IMR-90 (cell line): Measurements from ENCODE around the gene ITGA2. TPM values are rescaled to one million over a fixed set of nuclear protein-coding genes. Genes with fewer than 3 reads are reported as not detected.
A peak's percentile ranks its signal among the peaks of the same experiment; 100 is the strongest.

Experiments used
- ATAC-seq: fragments of 200-7000 bp; cut with Tn5 transposase; 2 replicates; pipeline ENCODE4 v1.9.1; 2020; ENCODE audit warnings: low read depth, mild to moderate bottlenecking, moderate library complexity
- BruUV-seq: library from RNA; stranded (reverse); fragments of 400-500 nt; replicated peaks from 2 replicates; lab custom pipeline; 2021; lab: Mats Ljungman, UMichigan
- CTCF ChIA-PET: fragments of 300-600 bp; formaldehyde crosslinking; extraction: SDS; loops from one replicate; lab custom pipeline; 2021; ENCODE audit warnings: antibody characterized with exemption; lab: Yijun Ruan, JAX
- POLR2A ChIA-PET: fragments of 300-600 bp; sonication (Branson Sonifier 250); formaldehyde crosslinking; loops from one replicate; lab custom pipeline; 2022; ENCODE audit warnings: antibody characterized with exemption; ENCODE audit not compliant: unreplicated experiment; lab: Charles Lee
- DNase-seq: peaks from one replicate; pipeline ENCODE4 v3.0.0; 2013
- H2AFZ ChIP-seq: replicated peaks from 2 replicates; pipeline ENCODE3; 2013; ENCODE audit warnings: low read length, mild to moderate bottlenecking; ENCODE audit not compliant: poor library complexity
- H2AK5ac ChIP-seq: 2 replicates; pipeline ENCODE4 v1.6.1; 2013; ENCODE audit warnings: low read depth, low read length, inconsistent platforms
- H2AK9ac ChIP-seq: replicated peaks from 2 replicates; pipeline ENCODE3; 2013; ENCODE audit warnings: mild to moderate bottlenecking, low read depth, low read length, moderate library complexity; ENCODE audit not compliant: poor library complexity
- H2BK120ac ChIP-seq: 2 replicates; pipeline ENCODE4 v1.6.1; 2013; ENCODE audit warnings: low read depth, low read length, inconsistent platforms
- H2BK15ac ChIP-seq: 3 replicates; pipeline ENCODE4 v1.6.1; 2013; ENCODE audit warnings: low read depth, low read length, inconsistent platforms
- H2BK20ac ChIP-seq: 2 replicates; pipeline ENCODE4 v1.6.1; 2013; ENCODE audit warnings: low read depth, mild to moderate bottlenecking, inconsistent platforms, low read length, moderate library complexity
- H2BK5ac ChIP-seq: 2 replicates; pipeline ENCODE4 v1.6.1; 2013; ENCODE audit warnings: mild to moderate bottlenecking, low read depth, low read length, inconsistent platforms; ENCODE audit not compliant: poor library complexity, severe bottlenecking
- H3K14ac ChIP-seq: replicated peaks from 2 replicates; pipeline ENCODE4 v1.6.1; 2013; ENCODE audit warnings: low read depth, low read length, inconsistent platforms
- H3K18ac ChIP-seq: 2 replicates; pipeline ENCODE4 v1.6.1; 2013; ENCODE audit warnings: low read depth, low read length, control low read depth
- H3K23ac ChIP-seq: 2 replicates; pipeline ENCODE4 v1.6.1; 2013; ENCODE audit warnings: low read depth, low read length, inconsistent platforms
- H3K27ac ChIP-seq: 2 replicates; pipeline ENCODE4 v1.5.1; 2013; ENCODE audit warnings: mild to moderate bottlenecking, control low read depth, low read length; ENCODE audit not compliant: insufficient read depth
- H3K27me3 ChIP-seq: 2 replicates; pipeline ENCODE4 v1.6.1; 2013; ENCODE audit warnings: low read length; ENCODE audit not compliant: control insufficient read depth, insufficient read depth
- H3K36me3 ChIP-seq: 2 replicates; pipeline ENCODE4 v1.6.1; 2013; ENCODE audit warnings: low read length, mixed read lengths; ENCODE audit not compliant: control insufficient read depth, insufficient read depth
- H3K4ac ChIP-seq: 2 replicates; pipeline ENCODE4 v1.6.1; 2013; ENCODE audit warnings: low read depth, low read length, inconsistent platforms
- H3K4me1 ChIP-seq: 2 replicates; pipeline ENCODE4 v1.6.1; 2013; ENCODE audit warnings: low read length, mixed read lengths; ENCODE audit not compliant: control insufficient read depth, insufficient read depth
- H3K4me2 ChIP-seq: 2 replicates; pipeline ENCODE4 v1.6.1; 2013; ENCODE audit warnings: low read depth, mild to moderate bottlenecking, control low read depth, low read length, moderate library complexity
- H3K4me3 ChIP-seq: 2 replicates; pipeline ENCODE4 v1.5.1; 2013; ENCODE audit warnings: low read depth, mild to moderate bottlenecking, control low read depth, low read length, moderate library complexity; ENCODE audit not compliant: insufficient read depth
- H3K56ac ChIP-seq: 2 replicates; pipeline ENCODE4 v1.6.1; 2013; ENCODE audit warnings: low read length, inconsistent platforms; ENCODE audit not compliant: insufficient read depth; ENCODE audit errors: extremely low read depth
- H3K79me1 ChIP-seq, 2 experiments: 2 replicates each; pipeline ENCODE4 v1.6.1; 2013; ENCODE audit warnings: low read length in 2 of 2, inconsistent platforms in 1 of 2, low read depth in 1 of 2
- H3K9ac ChIP-seq: 2 replicates; pipeline ENCODE4 v1.6.1; 2013; ENCODE audit warnings: low read depth, low read length, control low read depth
- H3K9me1 ChIP-seq: 2 replicates; pipeline ENCODE4 v1.6.1; 2013; ENCODE audit warnings: low read length, inconsistent platforms; ENCODE audit not compliant: insufficient read depth
- H3K9me3 ChIP-seq: 2 replicates; pipeline ENCODE4 v1.6.1; 2013; ENCODE audit warnings: low read length; ENCODE audit not compliant: control insufficient read depth, insufficient read depth
- H4K20me1 ChIP-seq: 2 replicates; pipeline ENCODE4 v1.6.1; 2013; ENCODE audit warnings: low read length, inconsistent platforms; ENCODE audit not compliant: insufficient read depth
- H4K5ac ChIP-seq: 2 replicates; pipeline ENCODE4 v1.6.1; 2013; ENCODE audit warnings: mild to moderate bottlenecking, low read depth, low read length, control low read depth
- H4K8ac ChIP-seq, 2 experiments: 2 replicates each; pipeline ENCODE4 v1.6.1; 2013; ENCODE audit warnings: low read depth in 2 of 2, low read length in 2 of 2, control low read depth in 1 of 2, inconsistent platforms in 1 of 2
- H4K91ac ChIP-seq: 2 replicates; pipeline ENCODE4 v1.6.1; 2013; ENCODE audit warnings: low read depth, low read length, inconsistent platforms; ENCODE audit not compliant: insufficient read depth
- CEBPB ChIP-seq: IDR thresholded peaks from 2 replicates; pipeline ENCODE4 v1.6.1; 2012; ENCODE audit warnings: low read depth, low read length, improper control_type of control experiment
- CHD1 ChIP-seq: IDR thresholded peaks from 2 replicates; pipeline ENCODE4 v1.6.1; 2012; ENCODE audit warnings: low read depth, low read length, improper control_type of control experiment
- FOS ChIP-seq: fragments of 150-350 bp; IDR thresholded peaks from 2 replicates; pipeline ENCODE4 v1.6.1; 2016; ENCODE audit warnings: low read depth, low read length
- MAFK ChIP-seq: IDR thresholded peaks from 2 replicates; pipeline ENCODE4 v1.6.1; 2012; ENCODE audit warnings: low read depth, low read length, improper control_type of control experiment
- MAZ ChIP-seq: IDR thresholded peaks from 2 replicates; pipeline ENCODE4 v1.6.1; 2012; ENCODE audit warnings: low read depth, mild to moderate bottlenecking, low read length, improper control_type of control experiment, moderate library complexity, borderline replicate concordance
- MXI1 ChIP-seq: IDR thresholded peaks from 2 replicates; pipeline ENCODE4 v1.6.1; 2012; ENCODE audit warnings: low read depth, mild to moderate bottlenecking, low read length, moderate library complexity, borderline replicate concordance
- NFE2L2 ChIP-seq: fragments of 150-350 bp; IDR thresholded peaks from 2 replicates; pipeline ENCODE4 v1.6.1; 2016; ENCODE audit warnings: low read depth, mild to moderate bottlenecking, low read length
- POLR2A ChIP-seq: IDR thresholded peaks from 2 replicates; pipeline ENCODE4 v1.6.1; 2012; ENCODE audit warnings: mild to moderate bottlenecking, low read depth, low read length
- RAD21 ChIP-seq: IDR thresholded peaks from 2 replicates; pipeline ENCODE4 v1.6.1; 2012; ENCODE audit warnings: low read length, improper control_type of control experiment
- RCOR1 ChIP-seq: IDR thresholded peaks from 2 replicates; pipeline ENCODE4 v1.6.1; 2012; ENCODE audit warnings: mild to moderate bottlenecking, low read length, improper control_type of control experiment; ENCODE audit not compliant: insufficient replicate concordance
- RFX5 ChIP-seq: IDR thresholded peaks from 2 replicates; pipeline ENCODE4 v1.8.0; 2012; ENCODE audit warnings: low read depth, mild to moderate bottlenecking, low read length, moderate library complexity
- SMC3 ChIP-seq: fragments of 150-350 bp; IDR thresholded peaks from 2 replicates; pipeline ENCODE4 v1.6.1; 2016; ENCODE audit warnings: low read depth, mild to moderate bottlenecking, antibody characterized with exemption, low read length, moderate library complexity
- WGBS, 2 experiments: methylation state at CpG; one replicate each; pipeline versions ENCODE4 v1.1.5 to v1.1.7; 2013; ENCODE audit warnings: missing lambda C conversion rate in 2 of 2; ENCODE audit not compliant: insufficient read length in 1 of 2; ENCODE audit errors: extremely low coverage in 2 of 2; 5-methylcytosine and 5-hydroxymethylcytosine counted together
- dilution Hi-C: fragments of 300-500 bp; cut with HindIII; formaldehyde crosslinking; loops from one replicate; pipeline ENCODE4 v1.14.3; 2018; ENCODE audit warnings: low sequenced_read_pairs; ENCODE audit not compliant: unreplicated experiment
- in situ Hi-C: fragments of 300-500 bp; cut with MboI; formaldehyde crosslinking; loops from 3 replicates; pipeline ENCODE4 v1.14.3; 2019; ENCODE audit warnings: low sequenced_read_pairs, inconsistent platforms, mixed read lengths
- intact Hi-C: fragments of 100-400 bp; cut with micrococcal nuclease; formaldehyde crosslinking; loops from 2 replicates; pipeline ENCODE4 v1.10.0; 2022
- polyA plus RNA-seq, 3 experiments: library from polyadenylated mRNA; depleted of rRNA; stranded (reverse); fragments of >200 nt; gene quantifications; 2 replicates each; pipeline ENCODE4 v1.2.3, GENCODE V29; 2012; ENCODE audit warnings: low replicate concordance in 1 of 3
- total RNA-seq: library from RNA; depleted of rRNA; stranded (reverse); fragments of >200 nt; gene quantifications from 2 replicates; pipeline ENCODE4 v1.2.3, GENCODE V29; 2012
- TF ChIP-seq, protein P1 (sequence below): fragments of 150-350 bp; IDR thresholded peaks from 2 replicates; pipeline ENCODE4 v1.6.1; 2016; ENCODE audit warnings: low read depth, mild to moderate bottlenecking, low read length, moderate library complexity, borderline replicate concordance
- TF ChIP-seq, protein P2 (sequence below): fragments of 150-350 bp; IDR thresholded peaks from 2 replicates; pipeline ENCODE4 v1.6.1; 2017; ENCODE audit warnings: mild to moderate bottlenecking, antibody characterized with exemption, low read length, low read depth

The ITGA2 gene
- total and polyA plus RNA-seq, 2 of the 4 experiments (the other 2 are of a cell fraction): 23.3 to 93.4 TPM

DNA sequence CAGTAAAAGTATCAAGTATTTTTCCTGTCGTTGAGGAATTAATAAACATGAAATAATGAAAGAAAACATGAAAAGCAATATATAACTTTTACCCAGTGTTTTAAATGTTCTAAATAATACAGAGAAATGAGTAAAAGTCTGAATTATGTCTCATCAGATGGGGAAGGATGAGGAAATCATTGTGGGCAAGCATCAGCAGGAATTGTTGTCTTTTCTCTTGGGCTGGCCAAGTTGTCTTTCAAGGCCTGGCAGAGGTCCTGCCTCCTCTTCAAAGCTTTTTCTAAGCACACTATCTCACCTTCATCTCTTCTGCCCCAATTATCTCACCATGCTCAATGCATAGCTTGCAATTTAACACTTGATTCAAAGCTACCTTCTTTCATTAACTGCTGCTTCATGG, 78.5 kb downstream of the ITGA2 start:
- no peak overlapping the region for H3K18ac ChIP-seq
- ChIA-PET CTCF (no interaction called here), POLR2A (no interaction called here)
- no peak overlapping the region for H2AK5ac ChIP-seq
- H3K4ac ChIP-seq: no peak overlapping the region
- no peaks in the 10 kb centered on the region for H4K20me1 ChIP-seq
- BruUV-seq: no TSS peak
- H3K79me1 ChIP-seq: peaks cover under 1 to 23% of the 10 kb centered on the region in 2 experiments; a peak in 2 of 4 replicates
- no peak for ATAC-seq
- intact Hi-C loops: no loop called here
- H3K14ac ChIP-seq: no peak overlapping the region
- H2AFZ ChIP-seq: no peak overlapping the region
- H4K91ac ChIP-seq: no peak overlapping the region
- DNase-seq: peak; percentile 41
- no peak overlapping the region for H2BK120ac ChIP-seq
- H3K27me3 ChIP-seq: no peaks in the 10 kb centered on the region
- no peak overlapping the region for H2BK5ac ChIP-seq
- H3K27ac ChIP-seq: no peak overlapping the region
- H3K56ac ChIP-seq: no peak overlapping the region
- no peak overlapping the region for H4K5ac ChIP-seq
- dilution Hi-C loops: loop anchor here (25.0 kb wide), 1 partner anchor 105 kb away; no protein-coding TSS in a partner anchor
- H2BK20ac ChIP-seq: no peak overlapping the region
- in situ Hi-C loops: no loop called here
- WGBS, 2 experiments: no CpG with 5 or more reads among the region's 1 CpG
- H3K9ac ChIP-seq: no peak overlapping the region
- peaks cover 14% of the 10 kb centered on the region; the same call in 1 of the 2 replicates for H3K36me3 ChIP-seq
- no peak overlapping the region for H3K4me2 ChIP-seq
- no peak overlapping the region for H2BK15ac ChIP-seq
- H3K9me1 ChIP-seq: no peaks in the 10 kb centered on the region
- H3K4me1 ChIP-seq: peaks cover 8% of the 10 kb centered on the region
- H3K23ac ChIP-seq: no peak overlapping the region
- no peak overlapping the region for H4K8ac ChIP-seq
- TF ChIP-seq, protein P1, sequence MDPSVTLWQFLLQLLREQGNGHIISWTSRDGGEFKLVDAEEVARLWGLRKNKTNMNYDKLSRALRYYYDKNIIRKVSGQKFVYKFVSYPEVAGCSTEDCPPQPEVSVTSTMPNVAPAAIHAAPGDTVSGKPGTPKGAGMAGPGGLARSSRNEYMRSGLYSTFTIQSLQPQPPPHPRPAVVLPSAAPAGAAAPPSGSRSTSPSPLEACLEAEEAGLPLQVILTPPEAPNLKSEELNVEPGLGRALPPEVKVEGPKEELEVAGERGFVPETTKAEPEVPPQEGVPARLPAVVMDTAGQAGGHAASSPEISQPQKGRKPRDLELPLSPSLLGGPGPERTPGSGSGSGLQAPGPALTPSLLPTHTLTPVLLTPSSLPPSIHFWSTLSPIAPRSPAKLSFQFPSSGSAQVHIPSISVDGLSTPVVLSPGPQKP: no peak
- no peak for TF ChIP-seq CEBPB
- TF ChIP-seq POLR2A: no peak
- TF ChIP-seq MXI1: no peak
- TF ChIP-seq, protein P2, sequence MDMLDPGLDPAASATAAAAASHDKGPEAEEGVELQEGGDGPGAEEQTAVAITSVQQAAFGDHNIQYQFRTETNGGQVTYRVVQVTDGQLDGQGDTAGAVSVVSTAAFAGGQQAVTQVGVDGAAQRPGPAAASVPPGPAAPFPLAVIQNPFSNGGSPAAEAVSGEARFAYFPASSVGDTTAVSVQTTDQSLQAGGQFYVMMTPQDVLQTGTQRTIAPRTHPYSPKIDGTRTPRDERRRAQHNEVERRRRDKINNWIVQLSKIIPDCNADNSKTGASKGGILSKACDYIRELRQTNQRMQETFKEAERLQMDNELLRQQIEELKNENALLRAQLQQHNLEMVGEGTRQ: no peak
- no peak for TF ChIP-seq MAFK
- TF ChIP-seq NFE2L2: no peak
- no peak for TF ChIP-seq FOS
- TF ChIP-seq CHD1: no peak
- no peak for TF ChIP-seq SMC3
- TF ChIP-seq RFX5: no peak
- TF ChIP-seq MAZ: no peak
- no peak for TF ChIP-seq RCOR1
- TF ChIP-seq RAD21: no peak
- H2AK9ac ChIP-seq: no peak overlapping the region
- H3K9me3 ChIP-seq: no peaks in the 10 kb centered on the region
- H3K4me3 ChIP-seq: no peak overlapping the region
